ENCODE results near the gene TIE1.
A peak's percentile ranks its signal among the peaks of the same experiment; 100 is the strongest.

TIE1 gene

DNA sequence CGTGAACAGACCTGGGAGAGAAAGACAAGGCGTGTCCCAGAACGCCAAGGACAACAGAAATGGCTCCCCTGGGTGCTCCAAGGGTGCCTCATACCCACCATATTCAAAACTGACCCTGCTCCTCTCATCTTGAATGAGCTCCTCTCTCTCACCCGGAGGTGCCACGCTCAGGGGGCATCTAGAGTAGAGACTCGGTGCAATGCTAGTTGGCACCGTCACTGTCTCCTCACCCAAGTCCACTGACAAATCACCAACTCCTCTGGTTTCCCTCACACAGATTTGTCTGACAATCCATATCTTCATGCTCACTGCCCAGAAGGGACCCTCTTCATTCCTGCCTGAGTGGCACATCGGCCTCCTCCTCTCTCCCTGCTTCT lies 26.0 kb upstream of the TIE1 start:
- no peaks in the 10 kb centered on the region for H3K36me3 ChIP-seq (ENCODE audit: control insufficient read depth, insufficient read depth, low read length)
- H3K9me3 ChIP-seq (ENCODE audit: control insufficient read depth, low read length), result peaks cover 4% of the 10 kb centered on the region
- H3K4me1 ChIP-seq (ENCODE audit: control insufficient read depth, insufficient read depth, low read length, poor library complexity, severe bottlenecking), result peaks cover 15% of the 10 kb centered on the region
- WGBS, 2 experiments (ENCODE audit: insufficient coverage in 2 of 2), result 81 to 84% methylated on average over 7 to 8 of the region's 8 CpGs
- H3K27ac ChIP-seq (ENCODE audit: low read depth, low read length, severe bottlenecking), result peak overlapping the region; percentile 32
- H3K4me3 ChIP-seq (ENCODE audit: extremely low read depth, insufficient read depth, low read length, poor library complexity, severe bottlenecking), result no peak overlapping the region

DNA sequence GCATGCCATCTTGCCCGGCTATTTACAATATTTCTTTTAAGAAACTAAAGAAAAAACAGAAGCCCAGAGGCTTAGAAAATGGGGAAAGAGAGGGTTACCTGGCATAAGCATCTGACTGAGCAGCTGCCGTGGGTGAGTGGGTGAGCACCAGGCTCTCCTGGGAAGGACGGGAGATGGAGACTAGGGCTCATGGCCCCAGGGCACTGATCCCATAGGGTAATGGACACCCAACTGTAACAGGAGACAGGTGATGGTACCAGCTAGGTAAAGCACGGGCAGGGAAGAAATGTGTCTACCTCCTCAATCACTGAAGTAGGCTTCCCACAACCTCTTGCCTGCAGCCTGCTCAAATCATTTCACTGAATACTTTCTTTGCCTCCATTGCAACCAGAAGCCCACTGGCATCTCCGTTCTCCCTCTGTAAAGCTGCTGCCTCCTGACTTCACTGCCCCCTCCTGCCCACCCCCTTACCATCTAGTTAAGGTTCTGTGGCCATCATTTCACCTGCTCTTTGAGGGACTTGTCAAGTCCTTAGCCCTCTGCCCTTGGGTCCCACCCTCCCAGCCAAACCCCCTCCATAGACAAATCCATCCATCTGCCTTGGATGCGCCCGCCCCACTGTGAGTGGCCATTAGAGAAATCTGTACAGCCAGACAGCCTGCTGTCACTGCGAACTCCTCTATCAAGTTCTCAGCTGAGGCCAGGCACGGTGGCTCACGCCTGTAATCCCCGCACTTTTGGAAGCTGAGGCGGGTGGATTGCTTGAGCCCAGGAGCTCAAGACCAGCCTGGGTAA lies 24.8 kb upstream of the TIE1 start:
- Histone ChIP-seq H3K27ac (ENCODE audit: low read depth, low read length, severe bottlenecking) (no peak overlapping the region), H3K4me1 (ENCODE audit: control insufficient read depth, insufficient read depth, low read length, poor library complexity, severe bottlenecking) (peaks cover 8% of the 10 kb centered on the region), H3K4me3 (ENCODE audit: extremely low read depth, insufficient read depth, low read length, poor library complexity, severe bottlenecking) (no peak overlapping the region), H3K9me3 (ENCODE audit: control insufficient read depth, low read length) (peaks cover 4% of the 10 kb centered on the region), H3K36me3 (ENCODE audit: control insufficient read depth, insufficient read depth, low read length) (no peaks in the 10 kb centered on the region)
- 80 to 83% methylated on average over 10 to 11 of the region's 12 CpGs for WGBS, 2 experiments (ENCODE audit: insufficient coverage in 2 of 2)

DNA sequence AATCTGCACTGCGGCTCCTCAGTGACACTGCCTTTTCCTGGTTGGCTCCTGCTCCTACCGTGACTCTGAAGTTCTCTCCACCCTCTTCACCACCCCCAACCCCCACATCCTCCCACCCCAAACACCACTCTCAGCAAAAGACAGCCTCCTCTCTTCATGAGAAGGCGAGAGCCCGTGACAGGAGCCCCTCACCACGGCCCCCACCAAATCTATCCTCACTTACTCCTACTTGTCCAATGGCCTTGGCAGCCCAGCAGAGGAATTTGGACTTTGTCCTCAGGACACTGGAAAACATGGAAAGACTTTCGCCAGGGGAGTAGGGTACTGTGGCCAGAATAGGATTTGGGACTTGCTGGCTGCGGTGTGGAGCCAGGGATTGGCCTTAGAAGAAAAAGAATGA lies 24.1 kb upstream of the TIE1 start:
- Histone ChIP-seq H3K27ac (ENCODE audit: low read depth, low read length, severe bottlenecking) (no peak overlapping the region), H3K4me3 (ENCODE audit: extremely low read depth, insufficient read depth, low read length, poor library complexity, severe bottlenecking) (no peak overlapping the region), H3K36me3 (ENCODE audit: control insufficient read depth, insufficient read depth, low read length) (no peaks in the 10 kb centered on the region), H3K9me3 (ENCODE audit: control insufficient read depth, low read length) (peaks cover 4% of the 10 kb centered on the region), H3K4me1 (ENCODE audit: control insufficient read depth, insufficient read depth, low read length, poor library complexity, severe bottlenecking) (peaks cover 2% of the 10 kb centered on the region)
- WGBS, 2 experiments (ENCODE audit: insufficient coverage in 2 of 2), result 88 to 100% methylated on average over 3 to 5 of the region's 7 CpGs

DNA sequence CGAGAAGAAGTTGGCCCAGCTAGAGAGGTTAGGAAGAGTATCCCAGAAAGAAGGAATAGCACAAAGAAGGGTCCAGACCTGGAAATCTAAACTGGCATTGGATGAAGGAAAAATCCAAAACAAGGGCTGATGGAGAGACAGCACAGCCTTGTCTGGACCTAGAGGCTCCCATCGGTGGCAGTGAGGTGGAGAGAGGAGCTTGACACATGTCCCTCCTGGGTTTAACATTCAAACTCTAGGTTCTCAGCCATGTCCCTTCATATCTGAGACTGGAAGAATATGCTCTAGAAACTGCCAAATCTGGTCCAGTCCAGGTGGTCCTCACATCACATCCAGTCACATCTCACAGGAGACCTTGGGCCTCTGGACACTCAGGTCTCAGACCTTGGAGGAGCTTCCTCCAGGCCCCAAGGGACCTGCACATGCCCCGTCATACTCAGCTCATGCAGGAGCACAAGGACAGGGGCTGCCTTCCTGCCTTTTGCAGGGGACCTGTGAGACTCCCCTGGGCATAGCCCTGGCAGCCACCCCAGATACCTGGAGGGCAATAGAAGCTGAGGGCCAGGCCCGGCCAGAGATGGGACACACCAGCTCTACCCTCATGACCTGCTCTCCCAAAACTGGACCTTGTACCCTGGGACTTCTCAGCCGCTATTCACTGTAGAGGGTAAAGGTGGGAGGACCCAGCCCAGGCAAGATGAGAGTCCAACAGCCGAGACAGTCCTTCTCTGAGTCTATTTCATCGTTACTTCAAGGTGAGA lies 23.5 kb upstream of the TIE1 start:
- H3K27ac ChIP-seq (ENCODE audit: low read depth, low read length, severe bottlenecking), result no peak overlapping the region
- no peak overlapping the region for H3K4me3 ChIP-seq (ENCODE audit: extremely low read depth, insufficient read depth, low read length, poor library complexity, severe bottlenecking)
- WGBS, 2 experiments (ENCODE audit: insufficient coverage in 2 of 2), result 91 to 92% methylated on average over 4 to 6 of the region's 7 CpGs
- H3K36me3 ChIP-seq (ENCODE audit: control insufficient read depth, insufficient read depth, low read length), result no peaks in the 10 kb centered on the region
- H3K4me1 ChIP-seq (ENCODE audit: control insufficient read depth, insufficient read depth, low read length, poor library complexity, severe bottlenecking), result no peaks in the 10 kb centered on the region
- H3K9me3 ChIP-seq (ENCODE audit: control insufficient read depth, low read length), result peaks cover 4% of the 10 kb centered on the region

DNA sequence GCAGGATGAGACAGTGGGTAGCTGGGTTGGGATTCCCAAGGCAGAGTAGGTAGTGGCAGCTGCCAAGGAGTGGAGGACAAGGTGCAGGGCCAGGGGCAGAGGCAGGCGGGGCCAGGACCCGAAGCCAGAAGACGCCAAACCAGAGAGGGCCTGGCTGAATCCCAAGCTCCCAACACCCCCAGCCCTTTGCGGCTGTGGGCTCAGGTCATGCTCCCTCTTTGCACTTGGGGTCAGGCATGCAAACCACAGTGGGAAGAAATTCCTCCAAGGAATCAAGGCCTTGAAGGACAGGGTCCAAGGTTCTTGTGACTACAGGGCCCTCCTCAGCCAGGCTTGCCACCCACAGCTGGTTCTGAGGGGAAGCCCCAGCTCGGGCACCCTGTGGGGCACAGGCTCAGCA lies 21.6 kb upstream of the TIE1 start:
- WGBS, 2 experiments (ENCODE audit: insufficient coverage in 2 of 2), result 91 to 98% methylated on average over 4 to 5 of the region's 5 CpGs
- H3K36me3 ChIP-seq (ENCODE audit: control insufficient read depth, insufficient read depth, low read length), result no peaks in the 10 kb centered on the region
- H3K4me3 ChIP-seq (ENCODE audit: extremely low read depth, insufficient read depth, low read length, poor library complexity, severe bottlenecking), result no peak overlapping the region
- H3K27ac ChIP-seq (ENCODE audit: low read depth, low read length, severe bottlenecking), result no peak overlapping the region
- no peaks in the 10 kb centered on the region for H3K9me3 ChIP-seq (ENCODE audit: control insufficient read depth, low read length)
- H3K4me1 ChIP-seq (ENCODE audit: control insufficient read depth, insufficient read depth, low read length, poor library complexity, severe bottlenecking), result no peaks in the 10 kb centered on the region

DNA sequence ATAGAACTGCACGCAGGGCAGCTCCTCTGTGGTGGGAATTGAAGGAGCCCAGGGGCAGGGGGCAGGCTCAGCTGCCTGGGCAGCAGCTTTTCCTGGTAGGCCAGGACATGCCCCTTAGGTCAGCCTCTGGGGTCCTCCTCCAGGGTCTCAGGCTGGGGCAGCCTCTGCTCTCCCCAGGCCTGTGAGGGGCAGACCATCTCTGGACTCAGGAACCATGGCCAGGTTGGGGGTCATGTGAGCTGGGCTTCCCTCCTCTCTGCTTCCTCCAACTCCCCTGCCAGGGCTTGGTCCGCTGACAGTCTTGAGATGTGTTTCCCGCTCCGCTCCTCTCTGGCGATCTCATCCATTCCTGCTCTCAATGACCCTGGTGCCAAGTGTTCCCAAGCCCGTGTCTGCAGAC lies 21.1 kb upstream of the TIE1 start:
- Histone ChIP-seq H3K36me3 (ENCODE audit: control insufficient read depth, insufficient read depth, low read length) (no peaks in the 10 kb centered on the region), H3K9me3 (ENCODE audit: control insufficient read depth, low read length) (no peaks in the 10 kb centered on the region), H3K4me3 (ENCODE audit: extremely low read depth, insufficient read depth, low read length, poor library complexity, severe bottlenecking) (no peak overlapping the region), H3K4me1 (ENCODE audit: control insufficient read depth, insufficient read depth, low read length, poor library complexity, severe bottlenecking) (no peaks in the 10 kb centered on the region), H3K27ac (ENCODE audit: low read depth, low read length, severe bottlenecking) (no peak overlapping the region)
- 86 to 95% methylated on average over 6 of the region's 6 CpGs for WGBS, 2 experiments (ENCODE audit: insufficient coverage in 2 of 2)

DNA sequence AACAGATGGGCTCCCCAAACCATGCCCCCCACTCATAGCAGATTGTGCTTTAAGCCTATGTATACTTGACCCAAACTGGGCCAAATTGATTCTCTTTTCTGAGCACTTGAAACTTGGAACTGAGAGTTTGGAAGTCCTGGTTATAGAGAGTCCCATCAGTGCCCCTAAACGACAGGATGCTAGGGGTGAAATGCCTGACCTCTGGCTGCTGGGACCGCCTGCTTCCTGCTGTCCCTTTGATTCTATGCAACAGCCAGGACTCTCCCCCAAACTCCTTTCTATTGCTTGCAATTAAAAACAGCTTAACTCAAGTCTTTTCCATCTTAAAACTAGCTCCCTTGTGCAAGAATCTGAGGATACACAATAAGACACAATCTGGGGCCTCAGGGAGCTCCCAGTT lies 20.1 kb upstream of the TIE1 start:
- WGBS, 2 experiments (ENCODE audit: insufficient coverage in 2 of 2), result 57 to 65% methylated on average over 2 of the region's 2 CpGs
- no peak overlapping the region for H3K4me3 ChIP-seq (ENCODE audit: extremely low read depth, insufficient read depth, low read length, poor library complexity, severe bottlenecking)
- H3K36me3 ChIP-seq (ENCODE audit: control insufficient read depth, insufficient read depth, low read length), result no peaks in the 10 kb centered on the region
- H3K4me1 ChIP-seq (ENCODE audit: control insufficient read depth, insufficient read depth, low read length, poor library complexity, severe bottlenecking), result no peaks in the 10 kb centered on the region
- H3K9me3 ChIP-seq (ENCODE audit: control insufficient read depth, low read length), result no peaks in the 10 kb centered on the region
- H3K27ac ChIP-seq (ENCODE audit: low read depth, low read length, severe bottlenecking), result no peak overlapping the region

DNA sequence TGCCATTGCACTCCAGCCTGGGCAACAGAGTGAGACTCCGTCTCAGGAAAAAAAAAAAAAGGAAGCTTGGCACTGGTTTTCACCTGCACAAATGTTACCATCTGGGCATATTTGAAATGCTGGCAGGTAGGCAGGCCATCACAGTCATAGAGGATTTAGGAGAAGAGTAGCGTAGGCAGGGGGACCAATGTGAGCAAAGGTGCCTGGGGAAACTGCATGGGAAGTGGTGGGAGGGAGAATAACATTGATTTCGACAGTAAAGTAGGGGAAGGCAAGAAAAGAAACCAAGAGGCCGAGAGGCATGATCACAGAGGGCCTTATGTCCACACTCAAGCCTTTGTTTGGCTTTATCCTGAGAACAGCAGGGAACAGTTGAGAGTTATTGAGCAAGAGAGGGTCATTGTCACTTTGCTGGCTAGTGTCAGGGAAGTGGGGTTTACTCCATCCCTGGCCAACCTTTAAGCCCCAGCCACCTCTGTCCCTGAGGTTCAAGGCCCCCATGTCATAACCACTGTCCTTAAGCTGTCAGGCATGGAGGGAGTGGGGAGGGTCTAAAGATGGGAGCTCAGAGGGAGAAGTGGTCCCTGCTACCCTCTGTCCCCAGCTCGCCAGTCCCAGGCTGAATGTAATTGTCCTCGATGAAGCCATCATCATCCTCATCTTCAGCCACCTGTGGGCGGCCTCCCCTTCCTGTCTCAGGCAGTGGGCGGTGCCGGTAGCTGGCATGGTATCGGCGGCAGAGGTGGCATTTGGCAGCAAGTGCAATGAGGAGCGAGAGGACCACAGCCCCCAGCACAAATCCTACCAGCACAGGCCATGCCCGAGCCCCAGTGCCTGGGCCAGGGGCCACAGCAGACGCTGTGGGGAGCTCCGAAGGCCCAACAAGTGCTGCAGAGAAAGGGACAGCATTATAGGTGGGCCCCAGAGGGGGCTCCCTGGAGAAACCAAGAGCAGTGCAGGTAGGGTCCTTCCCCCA lies 18.3 kb upstream of the TIE1 start:
- no peaks in the 10 kb centered on the region for H3K36me3 ChIP-seq (ENCODE audit: control insufficient read depth, insufficient read depth, low read length)
- H3K4me3 ChIP-seq (ENCODE audit: extremely low read depth, insufficient read depth, low read length, poor library complexity, severe bottlenecking), result no peak overlapping the region
- WGBS, 2 experiments (ENCODE audit: insufficient coverage in 2 of 2), result 84 to 89% methylated on average over 9 to 14 of the region's 15 CpGs
- no peak overlapping the region for H3K27ac ChIP-seq (ENCODE audit: low read depth, low read length, severe bottlenecking)
- H3K4me1 ChIP-seq (ENCODE audit: control insufficient read depth, insufficient read depth, low read length, poor library complexity, severe bottlenecking), result no peaks in the 10 kb centered on the region
- no peaks in the 10 kb centered on the region for H3K9me3 ChIP-seq (ENCODE audit: control insufficient read depth, low read length)

DNA sequence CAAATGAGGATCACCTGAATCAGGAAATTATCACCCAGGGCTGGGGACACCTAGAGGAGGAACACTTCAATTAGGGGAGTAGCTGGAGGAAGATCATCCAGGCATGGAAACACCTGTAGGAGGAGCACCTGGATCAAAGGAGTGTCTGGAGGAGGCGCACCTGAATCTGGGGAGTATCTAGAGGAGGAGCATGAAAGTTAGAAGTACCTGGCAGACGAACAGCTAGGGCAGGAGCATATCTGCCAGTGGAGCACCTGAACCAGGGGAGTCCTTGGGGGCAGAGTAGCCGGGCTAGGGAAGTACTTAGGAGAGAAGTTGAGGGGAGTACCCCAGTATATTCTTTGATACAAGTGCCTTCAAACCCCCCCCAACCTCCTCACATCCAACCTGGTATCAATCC lies 16.7 kb upstream of the TIE1 start:
- Histone ChIP-seq H3K9me3 (ENCODE audit: control insufficient read depth, low read length) (no peaks in the 10 kb centered on the region), H3K36me3 (ENCODE audit: control insufficient read depth, insufficient read depth, low read length) (no peaks in the 10 kb centered on the region), H3K4me3 (ENCODE audit: extremely low read depth, insufficient read depth, low read length, poor library complexity, severe bottlenecking) (no peak overlapping the region), H3K27ac (ENCODE audit: low read depth, low read length, severe bottlenecking) (no peak overlapping the region), H3K4me1 (ENCODE audit: control insufficient read depth, insufficient read depth, low read length, poor library complexity, severe bottlenecking) (no peaks in the 10 kb centered on the region)
- 83 to 85% methylated on average over 2 of the region's 3 CpGs for WGBS, 2 experiments (ENCODE audit: insufficient coverage in 2 of 2)

DNA sequence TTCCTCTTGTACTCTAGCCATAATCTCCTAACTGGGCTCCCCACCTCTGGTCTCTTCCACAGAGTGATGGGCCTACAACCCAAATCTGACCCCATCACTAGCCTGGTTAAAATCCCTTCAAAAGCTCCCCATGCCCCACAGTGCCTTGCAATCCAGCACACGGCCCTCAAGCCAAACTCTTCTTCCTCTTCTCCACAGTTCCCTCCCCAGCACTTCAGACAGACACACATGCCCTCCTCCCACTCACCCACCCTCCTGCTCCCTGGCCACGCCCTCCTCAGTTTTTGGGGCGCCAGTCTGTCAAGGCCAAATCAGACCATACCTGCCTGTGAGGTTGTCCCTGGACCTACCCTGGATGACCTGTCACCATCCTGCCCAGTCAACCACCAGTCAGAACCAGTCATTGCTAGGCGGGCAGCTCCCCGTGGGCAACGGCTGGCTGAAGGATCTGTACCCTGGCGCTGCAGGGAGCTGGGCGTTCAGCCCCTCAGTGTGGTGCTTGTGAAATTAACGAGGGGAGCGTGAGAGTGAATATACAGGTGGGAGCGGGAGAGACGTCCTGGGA lies 16.2 kb upstream of the TIE1 start:
- H3K9me3 ChIP-seq (ENCODE audit: control insufficient read depth, low read length), result no peaks in the 10 kb centered on the region

More for the DNA sequence above, 16.2 kb upstream of the TIE1 start:
- 92 to 95% methylated on average over 8 to 12 of the region's 12 CpGs for WGBS, 2 experiments (ENCODE audit: insufficient coverage in 2 of 2)
- Histone ChIP-seq H3K36me3 (ENCODE audit: control insufficient read depth, insufficient read depth, low read length) (no peaks in the 10 kb centered on the region), H3K4me3 (ENCODE audit: extremely low read depth, insufficient read depth, low read length, poor library complexity, severe bottlenecking) (no peak overlapping the region), H3K4me1 (ENCODE audit: control insufficient read depth, insufficient read depth, low read length, poor library complexity, severe bottlenecking) (no peaks in the 10 kb centered on the region), H3K27ac (ENCODE audit: low read depth, low read length, severe bottlenecking) (no peak overlapping the region)

Data from mesodermal cell (in vitro differentiated cells).